HG02588 (cell line): ENCODE results near the gene RCAN3.

Experiments
- ATAC-seq: cut with Tn5 transposase; IDR thresholded peaks from one replicate; pipeline ENCODE4 v1.9.1; 2021; ENCODE audit warnings: mild to moderate bottlenecking, moderate library complexity; ENCODE audit not compliant: unreplicated experiment

RCAN3 gene

GRCh38 chr1:24572301-24572700 is 69.7 kb downstream of the RCAN3 start:
- ATAC-seq, result no peak

GRCh38 chr1:24575905-24576587 is 73.4 kb downstream of the RCAN3 start:
- ATAC-seq, result no peak

- no peak for ATAC-seq
Measured at GRCh38 chr1:24578846-24579245, 76.2 kb downstream of the RCAN3 start.

- no peak for ATAC-seq
Measured at GRCh38 chr1:24580756-24581155, 78.1 kb downstream of the RCAN3 start.

GRCh38 chr1:24584171-24584647 is 81.6 kb downstream of the RCAN3 start:
- no peak for ATAC-seq

- ATAC-seq, result no peak
Measured at GRCh38 chr1:24586119-24586518, 83.5 kb downstream of the RCAN3 start.

GRCh38 chr1:24586970-24587820 is 84.6 kb downstream of the RCAN3 start:
- ATAC-seq, result no peak

GRCh38 chr1:24588573-24588972 is 85.9 kb downstream of the RCAN3 start:
- no peak for ATAC-seq

GRCh38 chr1:24589200-24589599 is 86.6 kb downstream of the RCAN3 start:
- no peak for ATAC-seq
